IMR-90 (cell line): ENCODE measurements around the gene SHB.

Experiments used
- CTCF ChIP-seq: conservative IDR thresholded peaks from 2 replicates; pipeline ENCODE4 v1.5.1; 2012; ENCODE audit warnings: mild to moderate bottlenecking, low read depth, low read length, improper control_type of control experiment
- FOS ChIP-seq: fragments of 150-350 bp; IDR thresholded peaks from 2 replicates; pipeline ENCODE4 v1.6.1; 2016; ENCODE audit warnings: low read depth, low read length
- RFX5 ChIP-seq: IDR thresholded peaks from 2 replicates; pipeline ENCODE4 v1.8.0; 2012; ENCODE audit warnings: low read depth, mild to moderate bottlenecking, low read length, moderate library complexity

DNA sequence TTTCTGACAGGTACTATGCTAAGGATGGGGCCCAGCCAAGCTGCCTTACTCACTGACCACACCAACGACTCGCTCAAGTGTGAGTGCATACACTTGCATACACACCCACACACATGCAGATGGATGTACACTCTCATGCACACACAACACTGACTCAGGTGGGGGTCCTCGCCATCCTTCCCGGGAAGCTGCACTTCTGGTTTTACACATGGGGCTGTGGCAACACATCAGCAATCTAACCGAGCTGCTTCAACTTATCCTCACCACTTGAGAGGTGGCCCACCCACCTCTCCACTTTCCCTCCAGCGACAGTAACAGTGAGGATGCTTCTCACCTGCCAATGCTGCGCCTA, 97.9 kb downstream of the SHB start:
- TF ChIP-seq CTCF (no peak), RFX5 (no peak), FOS (no peak)
